Stimulated activated CD8-positive, alpha-beta memory T cell treated with anti-CD3 and anti-CD28 coated beads, Interleukin-4, amount 100 ng/mL, for 4 hours (primary cell): ENCODE results near the gene TOGARAM2.

Source experiments
- DNase-seq, 2 donors: peaks; one replicate each; pipeline ENCODE4 v3.0.0-alpha.2; 2020; ENCODE audit warnings: low read depth in 2 of 2, low spot score in 1 of 2

The TOGARAM2 gene

DNA sequence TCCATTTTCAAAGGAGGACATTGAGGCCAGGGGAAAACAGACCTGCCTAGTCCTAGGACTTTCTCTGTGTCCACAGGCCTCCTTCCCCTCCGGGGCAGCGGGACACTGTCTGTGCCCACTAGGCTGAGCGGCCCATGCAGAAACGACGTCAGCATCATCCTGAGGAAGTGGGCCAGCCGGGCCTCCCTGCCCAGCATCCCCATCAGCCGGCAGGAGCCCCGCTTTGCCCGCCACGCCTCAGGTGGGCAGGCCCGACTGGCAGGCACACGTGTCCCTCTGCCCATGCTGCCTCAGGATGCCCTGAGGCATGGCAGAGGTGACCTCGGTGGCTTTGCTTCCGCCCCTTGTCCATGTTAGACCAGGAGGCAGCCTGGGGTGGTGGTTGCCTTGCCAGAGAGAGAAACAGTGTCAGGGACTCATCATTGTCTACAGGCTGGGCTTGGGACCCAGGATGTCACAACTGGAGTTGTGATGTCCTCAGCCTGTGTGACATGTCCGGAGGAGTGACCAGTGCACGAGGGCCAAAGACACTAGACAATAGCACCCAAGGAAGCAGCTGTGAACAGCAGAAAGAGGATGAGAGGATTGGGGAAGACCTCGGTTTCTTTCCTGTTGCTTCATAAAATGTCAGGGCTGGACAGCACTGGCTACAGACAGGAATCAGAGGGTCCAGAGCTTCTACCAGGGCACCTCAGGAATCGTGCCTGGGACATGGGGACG lies 36.8 kb downstream of the TOGARAM2 start:
- no peak for DNase-seq

GRCh38 chr2:29021886-29022285 lies 40.8 kb downstream of the TOGARAM2 start:
- DNase-seq = no peak

- no peak for DNase-seq
These were observed 41.6 kb downstream of the TOGARAM2 start for GRCh38 chr2:29022679-29023078.

- DNase-seq = no peak
These were observed 42.1 kb downstream of the TOGARAM2 start for GRCh38 chr2:29023188-29023587.

DNA sequence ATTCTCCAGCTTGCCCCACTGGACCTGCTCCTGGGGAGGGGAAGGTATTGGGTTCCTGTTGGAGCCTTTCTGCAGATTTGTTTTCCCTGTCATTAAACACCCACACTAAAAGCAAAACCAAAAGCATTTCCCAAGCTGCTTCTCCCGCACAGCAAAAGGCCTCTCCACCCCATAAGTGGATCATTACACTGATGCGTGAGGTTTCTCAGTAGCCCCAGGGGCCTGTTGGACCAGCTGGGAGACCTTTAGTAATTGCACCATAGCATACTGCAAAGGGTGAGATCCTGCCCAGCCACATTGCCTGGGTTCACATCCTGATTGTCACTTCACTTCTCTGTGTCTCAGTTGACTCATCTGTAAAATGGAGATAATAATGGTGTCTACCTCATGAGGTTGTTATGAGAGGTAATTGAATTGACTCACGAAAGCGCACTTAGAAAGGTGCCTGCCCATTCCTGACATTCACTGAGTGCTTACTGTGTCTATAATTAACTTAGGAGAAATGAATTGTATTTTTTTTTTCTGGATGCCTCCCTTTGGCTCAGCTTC lies 43.9 kb downstream of the TOGARAM2 start:
- DNase-seq = no peak

DNA sequence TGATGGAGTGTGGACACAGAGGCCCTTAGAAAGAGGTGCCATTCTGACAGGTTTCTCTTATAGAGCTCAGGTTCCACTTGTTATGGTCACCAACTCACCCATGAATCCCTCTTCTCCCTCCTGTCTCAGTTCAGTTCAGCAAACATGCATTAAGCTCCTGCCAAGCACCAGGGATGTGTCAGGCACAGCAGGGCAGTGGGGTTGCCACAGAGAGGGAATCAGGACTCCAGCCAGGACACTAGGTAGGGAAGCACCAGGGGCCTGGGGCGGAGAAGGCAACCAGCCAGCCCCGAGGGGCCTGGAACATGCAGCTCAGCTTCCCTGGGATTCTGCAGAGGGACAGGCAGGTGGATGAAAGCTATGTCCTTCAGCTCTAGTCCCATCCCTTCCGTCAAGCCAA lies 44.6 kb downstream of the TOGARAM2 start:
- no peak for DNase-seq

GRCh38 chr2:29031046-29031445 lies 49.9 kb downstream of the TOGARAM2 start:
- DNase-seq = no peak

DNA sequence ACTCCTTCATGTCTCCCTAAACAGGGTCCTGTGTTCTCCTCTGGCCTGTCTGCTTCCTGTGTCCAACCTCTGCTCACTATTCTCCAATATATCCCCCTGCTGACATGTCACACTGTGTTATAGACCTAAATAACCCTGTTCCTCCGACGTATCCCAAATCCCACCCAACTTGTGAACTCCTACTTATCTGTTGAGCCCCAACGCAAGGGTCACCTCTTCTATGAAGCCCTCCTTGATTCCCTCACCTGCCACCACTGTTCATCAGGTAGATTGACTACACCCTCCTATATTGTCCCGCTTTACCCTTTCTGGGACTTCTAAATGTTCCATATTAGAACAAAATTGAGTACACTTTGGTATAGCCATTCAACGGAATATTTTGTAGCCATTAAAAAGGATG lies 51.1 kb downstream of the TOGARAM2 start:
- DNase-seq = no peak

DNA sequence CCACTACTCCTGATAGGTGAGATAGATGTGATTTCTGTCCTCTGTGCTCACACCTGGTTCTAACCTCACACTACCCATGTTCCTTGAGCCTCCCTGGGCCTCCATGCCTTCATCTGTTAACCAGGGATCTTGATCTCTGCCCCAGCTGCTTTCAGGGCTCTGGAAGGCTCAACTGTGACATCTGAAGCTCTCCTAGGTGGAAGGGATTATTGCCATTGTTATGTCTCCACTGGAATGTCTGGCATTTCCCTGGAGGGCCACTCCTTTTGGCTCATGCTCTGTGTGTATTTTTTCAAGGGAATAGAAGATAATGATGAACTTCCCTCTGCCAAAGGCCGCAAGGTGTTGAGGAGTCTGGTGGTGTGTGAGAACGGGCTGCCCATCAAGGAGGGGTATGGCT lies 52.1 kb downstream of the TOGARAM2 start:
- no peak for DNase-seq

DNA sequence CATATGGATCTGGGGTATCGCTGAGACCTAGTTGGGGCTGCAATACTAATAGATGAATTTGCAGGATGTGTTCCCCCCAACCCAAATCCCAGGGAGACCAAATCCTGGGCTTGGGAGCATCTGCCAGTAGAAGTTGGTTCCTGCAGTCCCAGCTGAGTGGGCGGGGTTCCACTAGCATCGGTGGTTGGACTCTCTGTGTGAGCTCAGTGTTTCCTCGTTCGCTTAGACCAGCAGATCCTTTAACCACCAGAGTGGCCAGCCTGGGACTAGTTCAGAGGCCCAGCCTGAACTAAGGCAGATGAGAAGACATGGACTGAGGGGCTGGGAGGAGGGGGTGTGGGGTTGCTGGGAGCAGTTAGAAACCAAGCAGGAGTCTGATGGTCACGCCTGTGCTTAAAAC lies 52.6 kb downstream of the TOGARAM2 start:
- DNase-seq = no peak

- DNase-seq = no peak
These were observed 54.1 kb downstream of the TOGARAM2 start for GRCh38 chr2:29035016-29035745.

DNA sequence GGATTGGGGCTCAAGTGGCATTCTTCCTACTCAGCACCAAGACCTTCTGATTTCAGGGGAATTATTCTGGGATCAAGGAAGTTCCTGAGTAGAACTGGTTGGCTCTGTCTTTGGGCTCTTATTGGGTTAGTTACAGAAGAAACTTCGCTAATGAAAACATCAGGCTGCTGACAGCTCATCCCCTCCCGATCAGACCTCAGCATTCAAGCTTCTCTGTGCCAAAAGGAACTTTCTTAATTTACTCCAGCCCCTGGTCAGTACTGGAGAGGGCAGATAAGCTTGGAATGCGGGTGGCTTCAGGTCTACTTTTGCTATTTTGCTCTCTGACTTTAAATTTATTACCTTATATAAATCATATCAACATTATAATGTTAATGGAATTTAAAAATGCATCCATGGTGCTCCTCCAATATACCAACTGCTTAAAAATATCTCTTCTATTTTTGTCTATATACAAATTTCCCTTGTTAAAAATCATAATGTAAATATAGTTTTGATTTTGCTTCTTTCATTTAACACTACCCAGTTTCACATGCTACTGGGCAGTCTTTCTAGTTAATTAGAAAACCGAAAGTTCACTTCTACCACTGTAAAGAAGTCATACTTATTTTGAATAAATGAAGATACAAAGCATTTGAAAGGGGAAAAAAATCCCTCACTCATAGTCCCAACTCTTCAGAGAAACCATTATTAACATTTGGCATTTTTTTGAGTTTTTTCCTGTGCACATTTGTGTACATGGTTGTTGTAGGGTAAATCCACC lies 58.8 kb downstream of the TOGARAM2 start:
- no peak for DNase-seq

GRCh38 chr2:29040552-29040951 lies 59.5 kb downstream of the TOGARAM2 start:
- no peak for DNase-seq

DNA sequence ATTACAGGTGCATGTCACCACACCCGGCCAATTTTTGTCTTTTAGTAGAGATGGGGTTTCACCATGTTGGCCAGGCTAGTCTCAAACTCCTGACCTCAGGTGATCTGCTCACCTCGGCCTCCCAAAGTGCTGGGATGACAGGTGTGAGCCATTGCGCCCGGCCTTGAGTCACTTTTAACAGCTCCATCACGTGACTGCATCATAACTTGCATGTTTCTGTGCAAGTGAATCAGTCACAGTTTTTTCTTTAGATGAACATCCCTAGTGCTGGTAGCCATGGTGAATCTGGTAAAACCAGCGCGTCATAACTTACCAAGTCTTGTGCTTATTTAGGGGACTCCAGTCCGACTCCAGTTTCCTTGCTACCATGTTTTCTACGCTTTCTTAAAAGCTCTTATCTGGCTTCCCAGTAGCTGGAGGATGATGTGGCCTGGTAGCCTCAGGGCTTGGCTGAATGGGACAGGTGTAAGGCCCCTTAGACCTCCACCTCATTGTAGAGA lies 60.1 kb downstream of the TOGARAM2 start:
- no peak for DNase-seq

- DNase-seq = no peak
These were observed 61.5 kb downstream of the TOGARAM2 start for GRCh38 chr2:29042561-29043075.

- DNase-seq = no peak
These were observed 63.4 kb downstream of the TOGARAM2 start for GRCh38 chr2:29044459-29044858.

- DNase-seq = no peak
These were observed 65.2 kb downstream of the TOGARAM2 start for GRCh38 chr2:29046321-29046720.

DNA sequence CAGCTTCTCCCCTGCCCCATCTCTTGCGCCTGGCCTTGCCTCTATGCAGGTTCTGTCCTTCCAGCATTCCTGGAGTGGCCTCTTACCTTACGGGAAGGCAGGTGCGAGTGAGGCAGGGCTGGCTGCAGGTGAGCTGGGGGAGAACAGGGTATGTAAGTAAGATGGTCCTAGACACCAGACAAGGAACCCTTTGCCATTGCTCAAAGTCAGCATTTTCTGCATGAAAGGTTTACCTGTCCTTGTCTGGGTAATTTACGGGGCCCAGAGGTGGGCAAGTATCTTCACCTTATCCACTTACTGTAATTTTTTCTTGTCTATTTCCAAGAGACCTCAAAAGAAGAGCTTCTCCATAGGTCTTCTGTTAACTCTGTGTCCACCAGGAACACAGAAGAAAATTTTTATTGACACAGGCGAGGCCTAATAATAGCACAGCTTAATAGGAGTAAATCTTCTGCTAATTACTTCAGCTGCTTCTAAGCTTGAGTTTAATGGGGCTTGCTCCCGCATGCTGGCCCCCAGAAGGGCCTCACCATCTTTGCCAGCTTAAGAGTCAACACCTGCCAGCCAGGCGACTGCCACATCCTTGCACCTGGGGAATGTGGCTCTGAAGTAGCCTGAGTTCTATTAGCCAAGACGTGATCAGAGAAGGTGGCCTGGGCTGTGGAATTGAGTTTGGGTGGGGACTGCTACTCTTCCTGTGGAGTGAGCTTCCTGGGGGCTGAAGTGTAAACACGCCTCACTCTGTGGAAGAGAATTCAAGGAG lies 66.2 kb downstream of the TOGARAM2 start:
- DNase-seq = no peak

- DNase-seq = no peak
These were observed 69.5 kb downstream of the TOGARAM2 start for GRCh38 chr2:29050591-29050990.

GRCh38 chr2:29051730-29052129 lies 70.6 kb downstream of the TOGARAM2 start:
- DNase-seq = no peak

DNA sequence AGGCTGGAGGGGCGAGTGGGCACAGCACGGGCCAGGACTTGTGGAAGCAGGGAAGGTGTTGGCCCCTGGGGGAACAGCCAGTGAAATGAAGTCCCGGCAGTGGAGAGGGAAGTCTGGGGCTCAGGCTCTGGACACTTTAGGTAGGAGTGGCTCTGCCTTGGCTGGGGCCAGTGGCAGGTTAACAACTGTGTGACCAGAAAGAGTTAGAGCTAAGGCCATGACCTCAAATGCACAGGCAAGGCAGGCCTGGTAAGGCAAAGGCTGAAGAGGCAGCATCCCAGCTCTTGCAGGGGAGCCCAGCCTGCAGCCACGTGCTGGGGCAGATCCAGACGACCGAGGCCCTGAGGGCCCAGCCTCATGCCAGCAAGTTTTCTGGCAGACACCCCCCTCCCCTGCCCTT lies 71.7 kb downstream of the TOGARAM2 start:
- DNase-seq = no peak
